Suprapubic skin (tissue), 4 donors: Measurements from ENCODE around the gene VILL.

ENCODE experiments used
- CTCF ChIP-seq, 2 donors: fragments of 200-600 bp in 1 of 2; fragments of 450-650 bp in 1 of 2; sonication (generic) in 1 of 2; IDR thresholded peaks; one replicate each; pipeline ENCODE4 v1.5.1; 2016 to 2019; ENCODE audit warnings: antibody characterized with exemption in 2 of 2, mild to moderate bottlenecking in 1 of 2, moderate library complexity in 1 of 2
- EP300 ChIP-seq: sonication (generic); formaldehyde crosslinking; IDR thresholded peaks from one replicate; pipeline ENCODE4 v1.6.1; 2017; ENCODE audit warnings: antibody characterized with exemption
- POLR2A ChIP-seq, 2 donors: fragments of 450-650 bp; IDR thresholded peaks; one replicate each; pipeline ENCODE4 v1.6.1; 2017; ENCODE audit warnings: antibody characterized with exemption in 2 of 2, mild to moderate bottlenecking in 2 of 2, moderate library complexity in 2 of 2
- POLR2AphosphoS5 ChIP-seq, 3 donors: sonication (generic); formaldehyde crosslinking; IDR thresholded peaks; one replicate each; pipeline ENCODE4 v1.6.1; 2017; ENCODE audit warnings: antibody characterized with exemption in 3 of 3

- TF ChIP-seq CTCF (IDR thresholded peaks at IDR 0.05) (no peak), POLR2A (IDR thresholded peaks at IDR 0.05) (no peak), POLR2AphosphoS5 (IDR thresholded peaks at IDR 0.05) (no peak), EP300 (no peak)
Measured at GRCh38 chr3:37970802-37971201, 19.8 kb upstream of the VILL start.
